GM23338 (cell line): ENCODE measurements around the gene LRRC4B. TPM values are rescaled to one million over a fixed set of nuclear protein-coding genes. Genes with fewer than 3 reads are reported as not detected.
A peak's percentile ranks its signal among the peaks of the same experiment; 100 is the strongest.

Source experiments
- ATAC-seq: fragments of 200-7000 bp; cut with Tn5 transposase; 3 replicates; pipeline ENCODE4 v1.9.1; 2020
- DNase-seq: peaks from one replicate; pipeline ENCODE4 v3.0.0-alpha.2; 2015; ENCODE audit warnings: low spot score
- H2AFZ ChIP-seq: fragments of 200-600 bp; sonication (generic); 2 replicates; pipeline ENCODE4 v1.8.0; 2016; ENCODE audit warnings: antibody characterized with exemption, mild to moderate bottlenecking, moderate library complexity
- H3F3A ChIP-seq: fragments of 200-600 bp; sonication (generic); replicated peaks from 2 replicates; pipeline ENCODE4 v1.8.0; 2017; ENCODE audit warnings: antibody characterized with exemption, mixed run types, low read depth
- H3K27ac ChIP-seq: fragments of 200-600 bp; sonication (generic); 2 replicates; pipeline ENCODE4 v1.6.1; 2016; ENCODE audit warnings: low read depth
- H3K27me3 ChIP-seq: fragments of 200-600 bp; sonication (generic); 2 replicates; pipeline ENCODE4 v1.8.0; 2016; ENCODE audit warnings: mild to moderate bottlenecking, mixed run types, moderate library complexity; ENCODE audit not compliant: insufficient read depth
- H3K36me3 ChIP-seq: fragments of 200-600 bp; sonication (generic); 2 replicates; pipeline ENCODE4 v1.8.0; 2016; ENCODE audit warnings: mild to moderate bottlenecking; ENCODE audit not compliant: insufficient read depth
- H3K4me1 ChIP-seq: fragments of 200-600 bp; sonication (generic); 2 replicates; pipeline ENCODE4 v1.8.0; 2016; ENCODE audit warnings: mild to moderate bottlenecking, moderate library complexity; ENCODE audit not compliant: insufficient read depth
- H3K4me2 ChIP-seq: fragments of 200-600 bp; sonication (generic); 2 replicates; pipeline ENCODE4 v1.7.1; 2017; ENCODE audit warnings: mixed run types
- H3K4me3 ChIP-seq: fragments of 200-600 bp; sonication (generic); 2 replicates; pipeline ENCODE4 v1.6.1; 2016; ENCODE audit warnings: mixed run types
- H3K79me2 ChIP-seq: fragments of 200-600 bp; sonication (generic); replicated peaks from 2 replicates; pipeline ENCODE4 v1.8.0; 2017; ENCODE audit warnings: mild to moderate bottlenecking; ENCODE audit not compliant: insufficient read depth
- H3K9me2 ChIP-seq: fragments of 200-600 bp; sonication (generic); 2 replicates; pipeline ENCODE4 v1.8.0; 2017; ENCODE audit not compliant: insufficient read depth
- H4K20me1 ChIP-seq: fragments of 200-600 bp; sonication (generic); replicated peaks from 2 replicates; pipeline ENCODE4 v1.8.0; 2017; ENCODE audit warnings: mild to moderate bottlenecking; ENCODE audit not compliant: insufficient read depth
- H3K27ac Mint-ChIP-seq: 2 replicates; pipeline ENCODE4 v1.8.0; 2020; ENCODE audit warnings: inconsistent platforms, mild to moderate bottlenecking, moderate library complexity, mixed read lengths
- H3K27me3 Mint-ChIP-seq: 3 replicates; pipeline ENCODE4 v1.8.0; 2022; ENCODE audit warnings: low read depth, mild to moderate bottlenecking, moderate library complexity, mixed read lengths, inconsistent platforms; ENCODE audit not compliant: insufficient read depth, poor library complexity
- H3K36me3 Mint-ChIP-seq: 3 replicates; pipeline ENCODE4 v1.8.0; 2021; ENCODE audit warnings: low read depth, mild to moderate bottlenecking, inconsistent platforms, moderate library complexity, mixed read lengths
- H3K4me1 Mint-ChIP-seq: 3 replicates; pipeline ENCODE4 v1.8.0; 2020; ENCODE audit warnings: mild to moderate bottlenecking, inconsistent platforms, mixed read lengths
- H3K4me3 Mint-ChIP-seq: 3 replicates; pipeline ENCODE4 v1.8.0; 2021; ENCODE audit warnings: moderate library complexity, mild to moderate bottlenecking, inconsistent platforms, mixed read lengths
- H3K9me3 Mint-ChIP-seq: 3 replicates; pipeline ENCODE4 v1.8.0; 2020; ENCODE audit warnings: moderate library complexity, mild to moderate bottlenecking, inconsistent platforms, mixed read lengths
- CREB1 ChIP-seq: fragments of 250-450 bp; sonication (Bioruptor Pico); IDR thresholded peaks from 2 replicates; pipeline ENCODE4 v1.5.0; 2020; ENCODE audit warnings: low read depth, mild to moderate bottlenecking, moderate library complexity
- EZH2 ChIP-seq: fragments of 200-600 bp; sonication (generic); IDR thresholded peaks from one replicate; pipeline ENCODE4 v1.8.0; 2017; ENCODE audit warnings: antibody characterized with exemption, mild to moderate bottlenecking, low read depth; ENCODE audit not compliant: unreplicated experiment
- EZH2phosphoT487 ChIP-seq: fragments of 200-600 bp; sonication (generic); IDR thresholded peaks from one replicate; pipeline ENCODE4 v1.8.1; 2018; ENCODE audit warnings: antibody characterized with exemption; ENCODE audit not compliant: unreplicated experiment
- NANOG ChIP-seq: IDR thresholded peaks from 2 replicates; pipeline ENCODE4 v1.6.1; 2016; ENCODE audit warnings: antibody characterized with exemption, borderline replicate concordance
- POLR2AphosphoS5 ChIP-seq: IDR thresholded peaks from 2 replicates; pipeline ENCODE4 v1.6.1; 2016; ENCODE audit warnings: antibody characterized with exemption, low read depth
- REST ChIP-seq: IDR thresholded peaks from one replicate; pipeline ENCODE4 v1.6.1; 2018; ENCODE audit warnings: antibody characterized with exemption; ENCODE audit not compliant: unreplicated experiment
- ZNF114 ChIP-seq: fragments of 250-450 bp; sonication (Bioruptor Pico); IDR thresholded peaks from 2 replicates; pipeline ENCODE4 v1.5.0; 2020; ENCODE audit warnings: mild to moderate bottlenecking, moderate library complexity
- ZNF331 ChIP-seq: fragments of 250-450 bp; sonication (Bioruptor Pico); IDR thresholded peaks from 2 replicates; pipeline ENCODE4 v1.5.0; 2020; ENCODE audit warnings: low read depth, mild to moderate bottlenecking, moderate library complexity
- ZNF462 ChIP-seq: fragments of 250-450 bp; sonication (Bioruptor Pico); IDR thresholded peaks from 2 replicates; pipeline ENCODE4 v1.5.0; 2020; ENCODE audit warnings: mild to moderate bottlenecking, moderate library complexity
- polyA plus RNA-seq: library from polyadenylated mRNA; unstranded; fragments of >200 nt; fragmentation: Nextera tagmentation; extraction: Ambion mirVana; gene quantifications from 2 replicates; pipeline ENCODE4 v1.2.1, GENCODE V29; 2016
- total RNA-seq: library from RNA; depleted of rRNA; stranded (reverse); fragments of >200 nt; shearing (Covaris generic); gene quantifications from 2 replicates; pipeline ENCODE4 v1.2.3, GENCODE V29; 2014

The LRRC4B gene
- total and polyA plus RNA-seq, 2 experiments from 2014 or later = 2.0 to 13.2 TPM

- Histone ChIP-seq H3K27me3 (peaks cover 29% of the 10 kb centered on the region), H3K36me3 (no peaks in the 10 kb centered on the region), H3F3A (no peaks in the 10 kb centered on the region), H3K4me3 (peak overlapping the region; percentile 61; the same call in 1 of the 2 replicates), H3K27ac (no peak overlapping the region), H3K4me1 (peaks cover 10% of the 10 kb centered on the region; the same call in 1 of the 2 replicates), H3K4me2 (peak overlapping the region; percentile 70; the same call in 1 of the 2 replicates), H3K9me2 (no peaks in the 10 kb centered on the region), H3K79me2 (no peaks in the 10 kb centered on the region), H4K20me1 (no peaks in the 10 kb centered on the region; the same call in 1 of the 2 replicates), H2AFZ (no peak overlapping the region)
- Mint-ChIP-seq H3K27me3 (peaks cover 12% of the 10 kb centered on the region), H3K4me3 (no peak overlapping the region), H3K4me1 (no peaks in the 10 kb centered on the region), H3K9me3 (peaks cover 91% of the 10 kb centered on the region), H3K36me3 (peaks cover 29% of the 10 kb centered on the region), H3K27ac (no peak overlapping the region)
- DNase-seq (no peak), ATAC-seq (no peak)
- no peak for TF ChIP-seq REST
These were observed 55.9 kb downstream of the LRRC4B start for GRCh38 chr19:50512112-50512998.

- Mint-ChIP-seq H3K27me3 (peaks cover 10% of the 10 kb centered on the region), H3K4me1 (no peaks in the 10 kb centered on the region), H3K27ac (no peak within 1 kb of the TSS), H3K4me3 (no peak within 1 kb of the TSS), H3K9me3 (peaks cover 93% of the 10 kb centered on the region), H3K36me3 (peaks cover 33% of the 10 kb centered on the region)
- peak; percentile 36; the same call in 1 of the 3 replicates for ATAC-seq
- Histone ChIP-seq H2AFZ (peak within 1 kb of the TSS; percentile 48; the same call in 1 of the 2 replicates), H3F3A (no peaks in the 10 kb centered on the region), H4K20me1 (no peaks in the 10 kb centered on the region; the same call in 1 of the 2 replicates), H3K4me2 (peak within 1 kb of the TSS; percentile 78), H3K4me1 (peaks cover 8% of the 10 kb centered on the region; the same call in 1 of the 2 replicates), H3K4me3 (peak within 1 kb of the TSS; percentile 61), H3K79me2 (no peaks in the 10 kb centered on the region), H3K27ac (no peak within 1 kb of the TSS), H3K27me3 (peaks cover 21% of the 10 kb centered on the region), H3K36me3 (no peaks in the 10 kb centered on the region), H3K9me2 (no peaks in the 10 kb centered on the region)
- peak; percentile 100 for DNase-seq
- no peak for TF ChIP-seq ZNF331 (CRISPR knock-in tag)
- no peak for TF ChIP-seq ZNF114 (CRISPR knock-in tag)
- no peak for TF ChIP-seq CREB1
- no peak for TF ChIP-seq EZH2
- TF ChIP-seq NANOG = no peak
- TF ChIP-seq EZH2phosphoT487 = no peak
- no peak for TF ChIP-seq ZNF462 (CRISPR knock-in tag)
- peak; percentile 62; the same call in 1 of the 2 replicates for TF ChIP-seq POLR2AphosphoS5
These were observed 57.0 kb downstream of the LRRC4B start, which contains the start of gene JOSD2 for GRCh38 chr19:50511069-50511822. JOSD2 (minus strand) TSS chr19:50511191; CDS start chr19:50510431, 760 bp downstream.
